Activated CD8-positive, alpha-beta memory T cell treated with anti-CD3 and anti-CD28 coated beads, Interleukin-2, amount 50 U/mL, for 1 hour (primary cell): ENCODE data around the gene PPP1R18.
A peak's percentile ranks its signal among the peaks of the same experiment; 100 is the strongest.
"Not testable (repeated sequence)": the region's sequence is repeated elsewhere in the genome, so short reads cannot be mapped to it uniquely, and the experiment has no call there.

Experiments used
- DNase-seq: peaks from one replicate; pipeline ENCODE4 v3.0.0-alpha.2; 2020; ENCODE audit errors: extremely low read depth

The PPP1R18 gene

DNA sequence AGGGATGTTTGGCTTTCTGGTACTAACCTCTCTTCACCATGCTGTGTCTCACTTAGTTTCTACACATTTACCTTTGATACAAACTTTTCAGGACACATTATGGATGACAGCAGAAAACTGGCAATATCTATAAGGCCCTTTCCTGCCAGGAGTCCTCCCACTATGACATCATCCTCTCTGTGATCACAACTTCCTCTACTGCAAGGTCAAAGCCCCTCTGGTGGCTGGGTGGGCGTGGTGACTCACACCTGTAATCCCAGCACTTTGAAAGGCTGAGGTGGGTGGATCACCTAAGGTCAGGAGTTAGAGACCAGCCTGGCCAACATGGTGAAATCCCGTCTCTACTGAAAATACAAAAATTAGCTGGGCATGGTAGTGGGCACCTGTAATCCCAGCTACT lies 20.1 kb downstream of the PPP1R18 start:
- not testable (repeated sequence) for DNase-seq

DNA sequence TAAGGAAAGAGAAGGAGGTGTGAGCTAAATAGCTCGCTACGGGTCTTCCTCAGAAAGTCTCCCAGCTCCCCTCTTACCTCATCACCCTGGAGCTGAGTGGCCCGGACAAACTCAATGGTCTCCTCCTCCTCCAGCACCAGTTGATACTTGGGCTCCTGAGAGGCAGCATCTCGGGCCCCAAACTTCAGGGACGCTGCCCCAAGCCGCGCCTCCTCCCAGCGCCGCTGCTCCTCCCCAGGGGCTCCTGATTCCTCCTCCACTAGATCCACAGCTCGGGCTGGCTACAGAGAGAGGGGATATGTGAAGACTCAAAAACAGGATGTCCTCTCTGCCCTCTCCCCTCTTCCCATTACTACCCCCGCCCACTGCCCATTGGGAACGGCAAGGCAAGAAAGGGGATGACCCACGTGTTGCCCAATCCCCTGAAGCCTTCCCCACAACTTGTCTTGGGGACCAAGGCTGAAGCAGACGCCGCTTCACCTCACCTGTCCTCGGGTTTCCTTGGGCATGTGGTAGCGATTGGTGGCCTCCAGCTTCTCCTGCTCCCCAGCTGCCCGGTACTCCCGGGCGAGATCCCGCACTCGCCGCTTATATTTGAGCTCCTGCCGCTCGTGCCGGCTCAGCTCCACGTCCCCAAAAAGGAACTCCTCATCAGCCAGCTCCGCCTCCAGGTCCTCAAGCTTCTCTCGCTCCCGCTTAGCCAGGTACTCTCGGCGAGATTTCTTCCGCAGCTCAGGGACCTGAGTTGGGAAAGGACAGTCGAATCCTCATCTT lies 21.3 kb downstream of the PPP1R18 start:
- no peak for DNase-seq

DNA sequence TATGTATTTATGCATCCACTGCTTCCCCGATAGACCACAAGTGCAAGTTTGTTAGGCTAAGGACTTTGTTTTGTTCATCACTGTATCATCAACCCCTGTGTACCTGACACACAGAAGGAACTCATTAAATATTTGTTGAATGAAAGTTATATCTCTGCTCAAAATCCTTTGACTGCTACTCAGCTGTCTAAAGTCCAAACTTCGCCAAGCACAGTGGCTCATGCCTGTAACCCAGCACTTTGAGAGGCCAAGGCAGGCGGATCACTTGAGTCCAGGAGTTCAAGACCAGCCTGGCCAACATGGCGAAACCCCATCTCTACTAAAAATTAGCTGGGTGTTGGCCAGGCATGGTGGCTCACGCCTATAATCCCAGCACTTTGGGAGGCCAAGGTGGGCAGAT lies 28.5 kb downstream of the PPP1R18 start:
- not testable (repeated sequence) for DNase-seq

- no peak for DNase-seq
These were observed 29.0 kb downstream of the PPP1R18 start for GRCh38 chr6:30657454-30657853.

- DNase-seq = no peak
These were observed 29.9 kb downstream of the PPP1R18 start for GRCh38 chr6:30656513-30656912.

DNA sequence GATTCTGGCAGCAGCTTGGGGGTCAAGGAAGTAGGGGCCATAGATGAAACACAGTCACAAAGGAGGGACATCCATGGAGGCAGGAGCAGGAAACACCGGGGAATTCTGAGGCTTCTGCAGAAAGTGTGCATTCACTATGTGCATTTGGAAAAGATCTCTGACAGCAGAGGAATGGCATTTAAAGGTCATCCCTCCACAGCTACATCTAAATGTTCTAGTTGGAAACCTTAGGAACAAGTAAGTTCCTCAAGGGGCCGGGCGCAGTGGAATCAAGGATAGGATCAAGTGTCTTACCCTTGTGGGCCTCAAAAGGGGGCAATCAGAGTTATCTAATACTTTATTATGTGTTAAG lies 30.7 kb downstream of the PPP1R18 start:
- DNase-seq = no peak

GRCh38 chr6:30654798-30655742 lies 31.4 kb downstream of the PPP1R18 start:
- DNase-seq = no peak

GRCh38 chr6:30651143-30651542 lies 35.3 kb downstream of the PPP1R18 start:
- no peak for DNase-seq

DNA sequence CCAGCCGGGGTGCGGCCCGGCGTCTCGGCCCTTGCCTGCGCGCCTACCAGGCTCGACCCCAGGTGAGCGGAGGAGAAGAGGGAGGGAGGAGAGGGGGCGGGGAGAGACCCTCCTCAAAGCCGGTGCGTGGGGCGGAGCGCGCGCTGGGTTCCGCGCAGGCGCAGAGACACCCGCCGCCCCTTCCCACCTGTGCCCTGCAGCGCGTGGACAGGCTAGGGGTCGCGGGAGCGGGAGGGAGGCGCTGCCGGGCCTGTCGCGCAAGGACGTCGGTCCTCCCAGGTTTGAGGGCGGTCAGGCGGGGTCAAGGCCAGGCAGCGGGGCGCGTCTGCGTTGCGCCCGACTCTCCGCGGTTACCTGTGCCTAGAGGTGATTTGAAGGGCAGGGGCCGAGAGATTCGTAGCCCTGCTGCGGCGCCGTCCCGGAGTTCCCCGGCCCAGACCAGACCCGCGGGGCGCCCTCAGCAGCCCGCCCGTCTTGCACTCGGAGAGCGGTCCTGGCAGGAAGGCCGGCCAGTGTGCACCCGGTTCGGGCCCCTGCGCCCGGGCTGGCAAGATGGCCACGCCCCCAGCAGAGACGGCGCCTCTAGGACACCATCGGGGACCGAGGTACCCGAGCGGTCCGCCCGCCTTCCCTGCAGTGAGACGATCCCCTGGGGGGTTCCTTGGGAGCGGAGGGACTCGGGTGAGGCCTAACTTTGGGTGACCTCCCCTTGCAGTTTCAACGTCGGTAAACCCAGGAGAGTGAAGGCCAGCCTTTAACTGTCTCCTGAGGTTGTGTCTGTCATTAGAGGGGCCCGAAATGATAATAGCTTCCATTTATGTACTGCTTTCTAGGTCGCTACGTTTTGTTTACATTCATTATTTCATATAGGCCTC lies 39.0 kb downstream of the PPP1R18 start:
- peak; percentile 28 for DNase-seq

DNA sequence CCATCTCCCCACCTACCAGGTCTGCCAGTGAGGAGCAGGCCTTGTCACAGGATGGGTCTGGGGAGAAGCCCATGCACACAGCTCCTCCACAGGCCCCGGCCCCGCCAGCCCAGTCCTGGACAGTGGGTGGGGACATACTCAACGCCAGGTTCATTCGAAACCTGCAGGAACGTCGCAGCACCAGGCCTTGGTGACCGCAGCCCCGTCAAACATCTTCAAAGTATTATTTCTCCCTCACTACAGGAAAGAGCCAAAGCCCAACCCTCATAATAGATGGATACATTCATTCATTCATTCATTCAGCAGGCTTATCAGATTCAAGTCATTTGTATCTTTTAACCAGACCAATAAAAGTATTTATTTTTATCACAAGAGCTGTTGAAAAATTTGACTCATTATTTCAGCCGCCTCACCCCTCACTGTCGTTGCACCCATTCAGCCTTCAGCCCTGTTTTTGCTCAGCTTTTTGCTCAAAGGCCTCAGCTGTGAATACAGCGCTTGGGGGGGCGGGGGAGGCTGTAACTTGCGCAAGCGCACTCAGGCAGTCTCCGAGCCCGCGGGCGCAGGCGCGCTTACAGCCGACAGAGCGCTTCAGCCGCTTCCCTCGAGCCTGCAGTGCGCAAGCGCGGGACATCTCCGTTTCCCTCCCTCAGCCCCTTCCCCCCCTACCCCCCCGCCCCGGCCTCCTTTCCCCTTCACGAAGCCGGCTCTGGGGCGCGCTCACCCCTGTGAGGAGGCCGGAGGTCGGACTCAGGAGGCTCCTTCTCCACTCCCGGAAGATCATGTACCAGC lies 39.8 kb downstream of the PPP1R18 start, which contains the start of gene C6orf136:
C6orf136 (plus strand) TSS at position 684 of the 792 bp plus-strand sequence; CDS start at position 783, 99 bp downstream.
- peak; percentile 80 for DNase-seq

GRCh38 chr6:30645989-30646388 lies 40.5 kb downstream of the PPP1R18 start:
- DNase-seq = no peak

- DNase-seq = no peak
These were observed 41.7 kb downstream of the PPP1R18 start for GRCh38 chr6:30644769-30645168.

- DNase-seq = no peak
These were observed 42.8 kb downstream of the PPP1R18 start for GRCh38 chr6:30643656-30644055.

DNA sequence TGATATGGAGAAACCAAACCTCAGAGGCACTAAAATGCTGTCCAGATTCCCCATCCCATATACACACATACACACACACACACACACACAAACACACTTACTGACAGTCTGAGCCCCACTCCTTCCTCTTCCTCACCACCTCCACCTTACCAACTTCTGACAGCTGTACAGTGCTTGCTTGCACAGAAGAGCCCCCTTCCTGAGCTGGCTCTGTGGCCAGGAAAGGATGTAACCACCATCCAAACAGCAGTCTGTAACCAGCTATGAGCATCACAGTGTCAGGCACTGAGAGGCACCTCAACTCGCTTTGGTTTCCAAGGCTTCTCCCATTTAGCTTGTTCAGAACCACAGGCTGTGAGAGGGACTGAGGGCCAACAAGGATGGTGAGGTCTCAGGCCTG lies 45.4 kb downstream of the PPP1R18 start:
- no peak for DNase-seq

DNA sequence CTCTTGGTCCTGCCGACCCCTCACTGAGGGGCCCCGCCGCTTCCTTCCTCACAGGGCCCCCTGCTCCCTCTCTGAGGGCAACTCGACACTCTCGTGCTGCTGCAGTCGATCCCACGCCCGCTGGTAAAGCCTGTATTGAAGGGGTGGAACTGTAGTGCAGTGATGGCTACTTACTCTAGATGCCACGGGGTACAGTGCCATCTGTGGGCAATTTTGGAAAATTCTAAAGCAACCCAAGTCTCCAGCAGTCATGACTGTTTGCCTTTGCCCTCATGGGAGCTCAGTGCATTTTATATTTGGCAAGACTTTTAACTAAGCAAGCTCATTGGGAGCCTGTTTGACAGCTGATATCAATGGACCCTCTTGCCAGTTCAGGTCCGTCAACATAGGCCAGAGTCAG lies 46.0 kb downstream of the PPP1R18 start:
- DNase-seq = no peak

DNA sequence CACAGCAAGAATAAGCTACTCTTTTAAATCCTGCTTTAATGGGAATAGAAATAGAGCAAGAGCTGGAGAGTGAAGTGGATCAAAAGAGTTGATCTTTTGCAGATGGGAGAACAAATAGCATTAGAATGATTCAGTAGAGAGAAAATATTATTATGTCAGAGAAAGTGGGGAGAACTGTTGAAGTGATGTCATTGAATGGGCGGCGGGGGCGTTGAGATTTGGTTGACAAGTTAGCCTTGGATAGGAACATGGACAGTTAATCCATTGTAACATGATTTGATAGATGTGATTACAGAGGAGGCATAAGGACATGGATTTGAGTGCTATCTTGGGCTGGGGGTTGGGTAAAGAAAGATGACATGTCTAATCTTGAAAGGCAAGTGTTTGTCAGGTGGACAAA lies 50.6 kb downstream of the PPP1R18 start:
- DNase-seq = no peak

- DNase-seq = peak; percentile 77
These were observed 59.7 kb downstream of the PPP1R18 start, which contains the start of gene ATAT1 for GRCh38 chr6:30626484-30627366. Gene ATAT1, plus strand, starts transcription at chr6:30626874.
